Lower leg skin (tissue), 3 donors: ENCODE results near the gene AUTS2.

ENCODE experiments used
- POLR2A ChIP-seq, 2 donors: fragments of 450-650 bp; IDR thresholded peaks; one replicate each; pipeline ENCODE4 v1.6.1; 2016 to 2017; ENCODE audit warnings: antibody characterized with exemption in 2 of 2, mild to moderate bottlenecking in 1 of 2, moderate library complexity in 1 of 2
- TF ChIP-seq, protein P1 (sequence below), 3 donors: fragments of 450-650 bp; IDR thresholded peaks; one replicate each; pipeline ENCODE4 v1.5.1; 2016; ENCODE audit warnings: antibody characterized with exemption in 3 of 3, mild to moderate bottlenecking in 3 of 3, moderate library complexity in 2 of 3

DNA sequence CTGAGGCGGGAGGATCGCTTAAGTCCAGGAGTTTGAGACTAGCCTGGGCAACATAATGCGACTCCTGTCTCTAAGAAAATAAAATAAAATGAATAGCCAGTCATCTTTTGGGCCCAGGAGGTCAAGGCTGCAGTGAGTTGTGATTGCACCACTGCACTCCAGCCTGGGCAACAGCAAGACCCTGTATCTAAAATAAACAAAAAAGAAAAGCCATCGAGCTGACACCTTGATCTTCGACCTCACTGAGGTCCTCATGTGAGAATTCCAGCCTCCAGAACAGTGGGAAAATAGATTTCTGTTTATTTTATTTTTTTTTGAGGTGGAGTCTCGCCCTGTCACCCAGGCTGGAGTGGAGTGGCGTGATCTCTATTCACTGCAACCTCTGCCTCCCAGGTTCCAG is 1232.2 kb downstream of the AUTS2 start:
- TF ChIP-seq, protein P1, sequence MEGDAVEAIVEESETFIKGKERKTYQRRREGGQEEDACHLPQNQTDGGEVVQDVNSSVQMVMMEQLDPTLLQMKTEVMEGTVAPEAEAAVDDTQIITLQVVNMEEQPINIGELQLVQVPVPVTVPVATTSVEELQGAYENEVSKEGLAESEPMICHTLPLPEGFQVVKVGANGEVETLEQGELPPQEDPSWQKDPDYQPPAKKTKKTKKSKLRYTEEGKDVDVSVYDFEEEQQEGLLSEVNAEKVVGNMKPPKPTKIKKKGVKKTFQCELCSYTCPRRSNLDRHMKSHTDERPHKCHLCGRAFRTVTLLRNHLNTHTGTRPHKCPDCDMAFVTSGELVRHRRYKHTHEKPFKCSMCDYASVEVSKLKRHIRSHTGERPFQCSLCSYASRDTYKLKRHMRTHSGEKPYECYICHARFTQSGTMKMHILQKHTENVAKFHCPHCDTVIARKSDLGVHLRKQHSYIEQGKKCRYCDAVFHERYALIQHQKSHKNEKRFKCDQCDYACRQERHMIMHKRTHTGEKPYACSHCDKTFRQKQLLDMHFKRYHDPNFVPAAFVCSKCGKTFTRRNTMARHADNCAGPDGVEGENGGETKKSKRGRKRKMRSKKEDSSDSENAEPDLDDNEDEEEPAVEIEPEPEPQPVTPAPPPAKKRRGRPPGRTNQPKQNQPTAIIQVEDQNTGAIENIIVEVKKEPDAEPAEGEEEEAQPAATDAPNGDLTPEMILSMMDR (IDR thresholded peaks at IDR 0.05), result no peak
- no peak for TF ChIP-seq POLR2A (IDR thresholded peaks at IDR 0.05)
